Heart left ventricle (tissue), 13 donors: ENCODE measurements around the gene NEDD4L.

Source experiments
- POLR2A ChIP-seq, 2 donors: fragments of 450-650 bp; IDR thresholded peaks; one replicate each; pipeline ENCODE4 v1.6.1; 2017; ENCODE audit warnings: antibody characterized with exemption in 2 of 2, mild to moderate bottlenecking in 2 of 2, moderate library complexity in 2 of 2
- TF ChIP-seq, protein P1 (sequence below), 12 donors: fragments of 200-600 bp; sonication (generic) in 4 of 12; IDR thresholded peaks; one replicate each; pipeline versions ENCODE4 v1.5.0 to v1.8.0; 2018 to 2022; ENCODE audit warnings: antibody characterized with exemption in 12 of 12, mild to moderate bottlenecking in 5 of 12
- donor health status: ischemic (EF 13 %, LVEDD 7.1; RV severe dilation, severe dysfunction).
- donor health status: DM: no; HTN: yes; CAD: no.
- donor health status: DM: no; HTN: no; CAD: no.
- donor health status: ischemic (EF 25% LVEDD 6.9; RV normal size, moderate dysfunction).
- donor health status: ischemic (EF 25% LVEDD 5.7; RV mildly dilated, moderate dysfunction).
- donor health status: ischemic (EF 35%, LVEDD 5.7; RV mildly dilated, moderate dysfunction).
- donor health status: nonischemic (EF 11% LVEDD 7.7; RV severe dilation, severe dysfunction).
- donor health status: DM: yes; HTN: yes; CAD: no.
- donor health status: PGD.
- donor health status: ischemic (EF 29% LVEDD 5.4; RV normal size, mild dysfunction).
- donor health status: nonischemic (EF 23%, LVEDD 6.1; RV moderate dilation, normal function).

DNA sequence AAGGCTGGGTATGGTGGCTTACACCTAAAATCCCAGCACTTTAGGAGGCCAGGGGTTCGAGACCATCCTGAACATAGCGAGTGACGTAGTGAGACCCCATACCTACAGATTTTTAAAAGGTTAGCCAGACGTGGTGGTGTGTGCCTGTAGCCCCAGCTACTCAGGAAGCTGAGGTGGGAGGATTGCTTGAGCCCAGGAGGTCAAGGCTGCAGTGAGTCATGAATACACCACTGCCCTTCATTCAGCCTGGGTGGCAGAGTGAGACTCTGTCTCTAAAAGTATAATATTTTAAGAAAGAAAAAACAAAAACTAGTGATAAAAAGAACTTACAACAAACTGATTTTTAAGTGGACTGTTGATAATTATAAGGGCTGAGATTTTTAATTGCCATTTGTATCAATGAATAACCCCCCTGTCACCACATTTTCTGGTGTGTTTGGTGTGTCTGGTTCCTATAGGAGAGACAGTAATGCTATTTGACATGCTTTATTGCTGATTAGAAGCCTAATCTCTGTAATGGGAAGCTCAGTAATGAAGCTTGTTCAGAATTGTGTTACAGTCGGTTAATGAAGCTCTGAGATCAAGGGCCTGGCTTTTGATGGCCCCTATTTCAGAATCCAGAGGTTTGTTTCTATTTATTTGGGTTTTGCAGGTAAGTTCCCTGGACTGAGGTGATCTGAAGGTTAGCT lies 147.0 kb downstream of the NEDD4L start:
- TF ChIP-seq, protein P1, sequence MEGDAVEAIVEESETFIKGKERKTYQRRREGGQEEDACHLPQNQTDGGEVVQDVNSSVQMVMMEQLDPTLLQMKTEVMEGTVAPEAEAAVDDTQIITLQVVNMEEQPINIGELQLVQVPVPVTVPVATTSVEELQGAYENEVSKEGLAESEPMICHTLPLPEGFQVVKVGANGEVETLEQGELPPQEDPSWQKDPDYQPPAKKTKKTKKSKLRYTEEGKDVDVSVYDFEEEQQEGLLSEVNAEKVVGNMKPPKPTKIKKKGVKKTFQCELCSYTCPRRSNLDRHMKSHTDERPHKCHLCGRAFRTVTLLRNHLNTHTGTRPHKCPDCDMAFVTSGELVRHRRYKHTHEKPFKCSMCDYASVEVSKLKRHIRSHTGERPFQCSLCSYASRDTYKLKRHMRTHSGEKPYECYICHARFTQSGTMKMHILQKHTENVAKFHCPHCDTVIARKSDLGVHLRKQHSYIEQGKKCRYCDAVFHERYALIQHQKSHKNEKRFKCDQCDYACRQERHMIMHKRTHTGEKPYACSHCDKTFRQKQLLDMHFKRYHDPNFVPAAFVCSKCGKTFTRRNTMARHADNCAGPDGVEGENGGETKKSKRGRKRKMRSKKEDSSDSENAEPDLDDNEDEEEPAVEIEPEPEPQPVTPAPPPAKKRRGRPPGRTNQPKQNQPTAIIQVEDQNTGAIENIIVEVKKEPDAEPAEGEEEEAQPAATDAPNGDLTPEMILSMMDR (IDR thresholded peaks at IDR 0.05): no peak
- no peak for TF ChIP-seq POLR2A (IDR thresholded peaks at IDR 0.05)
